Glomerular endothelial cell (primary cell): ENCODE data around the gene LASP1. TPM values are rescaled to one million over a fixed set of nuclear protein-coding genes. Genes with fewer than 3 reads are reported as not detected.

Experiments used
- DNase-seq: peaks from one replicate; pipeline ENCODE4 v3.0.0-alpha.2; 2011; ENCODE audit warnings: low read depth, low spot score; ENCODE audit errors: extremely low read depth
- total RNA-seq: library from RNA; depleted of rRNA; stranded (reverse); fragments of >200 nt; gene quantifications from 2 replicates; pipeline ENCODE4 v1.2.3, GENCODE V29; 2015

Gene LASP1
- total RNA-seq, 1 donor from 2014 or later, result 399 TPM

GRCh38 chr17:38885728-38886642, 16.1 kb downstream of the LASP1 start:
- no peak for DNase-seq

- DNase-seq, result no peak
These were observed 16.8 kb downstream of the LASP1 start for GRCh38 chr17:38886643-38887010.

- DNase-seq, result no peak
These were observed 19.0 kb downstream of the LASP1 start for GRCh38 chr17:38888842-38889241.

- no peak for DNase-seq
These were observed 20.0 kb downstream of the LASP1 start for GRCh38 chr17:38889745-38890409.

GRCh38 chr17:38890410-38890746, 20.5 kb downstream of the LASP1 start:
- DNase-seq, result no peak

- no peak for DNase-seq
These were observed 21.6 kb downstream of the LASP1 start for GRCh38 chr17:38891441-38891840.

- DNase-seq, result no peak
These were observed 22.2 kb downstream of the LASP1 start for GRCh38 chr17:38892083-38892482.

GRCh38 chr17:38892620-38893019, 22.8 kb downstream of the LASP1 start:
- no peak for DNase-seq

GRCh38 chr17:38893113-38893512, 23.3 kb downstream of the LASP1 start:
- DNase-seq, result no peak

- no peak for DNase-seq
These were observed 23.7 kb downstream of the LASP1 start for GRCh38 chr17:38893607-38894006.

- DNase-seq, result no peak
These were observed 24.4 kb downstream of the LASP1 start for GRCh38 chr17:38894276-38894675.

GRCh38 chr17:38896346-38896954, 26.6 kb downstream of the LASP1 start:
- DNase-seq, result no peak

- no peak for DNase-seq
These were observed 27.3 kb downstream of the LASP1 start for GRCh38 chr17:38897176-38897575.

GRCh38 chr17:38897671-38898290, 27.9 kb downstream of the LASP1 start:
- DNase-seq, result no peak

- DNase-seq, result no peak
These were observed 28.4 kb downstream of the LASP1 start for GRCh38 chr17:38898291-38898679.

GRCh38 chr17:38898812-38899348, 29.0 kb downstream of the LASP1 start:
- no peak for DNase-seq

- DNase-seq, result no peak
These were observed 29.6 kb downstream of the LASP1 start for GRCh38 chr17:38899421-38899820.

GRCh38 chr17:38900978-38901656, 31.3 kb downstream of the LASP1 start:
- no peak for DNase-seq

- DNase-seq, result no peak
These were observed 33.5 kb downstream of the LASP1 start for GRCh38 chr17:38903404-38903803.

GRCh38 chr17:38904892-38905291, 35.0 kb downstream of the LASP1 start:
- no peak for DNase-seq

GRCh38 chr17:38905375-38905774, 35.5 kb downstream of the LASP1 start:
- no peak for DNase-seq
